ENCODE data around the gene GNB1. TPM values are rescaled to one million over a fixed set of nuclear protein-coding genes. Genes with fewer than 3 reads are reported as not detected.

Gene GNB1
- total and polyA plus RNA-seq, 2 of the 4 experiments (the other 2 are of a cell fraction), result 73.5 to 371 TPM

DNA sequence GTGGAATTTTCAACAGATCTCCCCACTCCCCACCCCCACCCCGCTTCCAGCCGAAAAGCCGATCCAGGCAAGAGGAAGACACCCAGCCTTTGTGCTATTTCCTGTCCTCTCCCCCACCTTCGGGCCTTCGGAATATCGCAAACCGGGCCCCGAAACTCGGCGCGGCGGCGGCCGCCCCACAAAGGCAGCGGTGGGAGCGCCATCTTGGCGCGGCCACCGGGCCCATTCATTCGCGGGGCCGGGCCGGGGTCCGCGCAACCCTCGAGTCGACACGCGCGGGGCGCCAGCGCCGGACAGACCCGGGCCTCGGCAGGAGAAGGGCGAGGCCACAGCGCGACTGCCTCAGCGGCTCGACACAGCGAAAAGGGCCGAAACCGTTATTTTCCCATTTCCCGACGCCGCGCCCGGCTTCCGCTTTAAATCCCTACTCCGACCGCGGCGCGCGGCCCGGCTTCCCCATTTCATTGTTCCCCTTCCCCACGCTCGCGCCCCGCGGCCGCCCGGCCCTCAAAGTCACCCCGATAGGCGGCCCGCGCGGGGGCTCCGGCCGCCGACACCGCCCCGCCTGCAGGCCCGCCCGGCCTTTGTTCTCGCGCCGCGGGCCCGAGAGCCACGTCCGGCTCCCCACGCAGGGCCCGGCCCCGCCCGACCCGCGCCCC, 911 bp downstream of the GNB1 start:
- H2BK5ac ChIP-seq (ENCODE audit: low read depth, low read length, poor library complexity, severe bottlenecking), result peak overlapping the region; percentile 80
- H2AK9ac ChIP-seq (replicated peaks; ENCODE audit: low read depth, low read length, poor library complexity), result peak overlapping the region; percentile 98
- peak overlapping the region; percentile 99 for H2AK5ac ChIP-seq (ENCODE audit: low read depth, low read length)
- peak overlapping the region; percentile 85 for H2AFZ ChIP-seq (replicated peaks; ENCODE audit: low read length, poor library complexity)
- H4K5ac ChIP-seq (ENCODE audit: low read depth, low read length), result peak overlapping the region; percentile 18; the same call in 1 of the 2 replicates
- peak overlapping the region; percentile 90; the same call in 1 of the 2 replicates for H3K4me2 ChIP-seq (ENCODE audit: low read depth, low read length)
- H2BK120ac ChIP-seq (ENCODE audit: low read depth, low read length), result no peak overlapping the region
- peaks cover 51% of the 10 kb centered on the region for H4K20me1 ChIP-seq (ENCODE audit: insufficient read depth, low read length)
- no peaks in the 10 kb centered on the region for H3K9me3 ChIP-seq (ENCODE audit: control insufficient read depth, insufficient read depth, low read length)
- in situ Hi-C loops (cut with MboI; ENCODE audit: low sequenced_read_pairs) (loop anchor here (10.0 kb wide), 1 partner anchor 95 kb away; no protein-coding TSS in a partner anchor), intact Hi-C loops (cut with micrococcal nuclease) (loop anchor here (5.0 kb wide), 2 partner anchors 63 to 103 kb away; no protein-coding TSS in a partner anchor), dilution Hi-C loops (cut with HindIII; ENCODE audit: low sequenced_read_pairs, unreplicated experiment) (loop anchor here (10.0 kb wide), 1 partner anchor 65 kb away; no protein-coding TSS in a partner anchor)
- H4K8ac ChIP-seq (ENCODE audit: low read depth in 2 of 2, low read length in 2 of 2), result peak overlapping the region; percentile 82 to 94; a peak in 3 of 4 replicates
- peak; percentile 37 for DNase-seq
- peak overlapping the region; percentile 76 for H3K23ac ChIP-seq (ENCODE audit: low read depth, low read length)
- H2BK15ac ChIP-seq (ENCODE audit: low read depth, low read length), result no peak overlapping the region
- H3K79me1 ChIP-seq (ENCODE audit: low read depth in 1 of 2, low read length in 2 of 2), result peaks cover 13 to 21% of the 10 kb centered on the region in 2 experiments
- no peak overlapping the region for H2BK20ac ChIP-seq (ENCODE audit: low read depth, low read length)
- H3K27ac ChIP-seq (ENCODE audit: insufficient read depth, low read length), result peak overlapping the region; percentile 84
- peak overlapping the region; percentile 76 for H3K56ac ChIP-seq (ENCODE audit: extremely low read depth, insufficient read depth, low read length)
- no peak overlapping the region; the same call in 1 of the 2 replicates for H3K18ac ChIP-seq (ENCODE audit: low read depth, low read length)
- peak; percentile 27 for ATAC-seq (ENCODE audit: low read depth)
- peak overlapping the region; percentile 87 for H3K14ac ChIP-seq (replicated peaks; ENCODE audit: low read depth, low read length)
- H3K4me3 ChIP-seq (ENCODE audit: insufficient read depth, low read depth, low read length), result peak overlapping the region; percentile 87
- peak overlapping the region; percentile 90 for H3K4ac ChIP-seq (ENCODE audit: low read depth, low read length)
- CTCF ChIA-PET, result no interaction called here
- peak overlapping the region; percentile 77; the same call in 1 of the 2 replicates for H4K91ac ChIP-seq (ENCODE audit: insufficient read depth, low read depth, low read length)
- H3K27me3 ChIP-seq (ENCODE audit: control insufficient read depth, insufficient read depth, low read length), result no peaks in the 10 kb centered on the region
- peak overlapping the region; percentile 91 for H3K9ac ChIP-seq (ENCODE audit: low read depth, low read length)
- POLR2A ChIA-PET (ENCODE audit: unreplicated experiment), result interaction anchor here (0.7 kb wide), 1 partner anchor 82 kb away, joined by 8 read pairs; no protein-coding TSS in a partner anchor
- no peaks in the 10 kb centered on the region for H3K36me3 ChIP-seq (ENCODE audit: control insufficient read depth, insufficient read depth, low read length)
- no peaks in the 10 kb centered on the region; the same call in 1 of the 2 replicates for H3K9me1 ChIP-seq (ENCODE audit: insufficient read depth, low read length)
- peaks cover 11% of the 10 kb centered on the region for H3K4me1 ChIP-seq (ENCODE audit: control insufficient read depth, insufficient read depth, low read length)
- BruUV-seq (replicated peaks), result no TSS peak
- TF ChIP-seq POLR2A (IDR thresholded peaks at IDR 0.05; ENCODE audit: low read depth, low read length) (peak; percentile 64; the same call in 1 of the 2 replicates), CHD1 (IDR thresholded peaks at IDR 0.05; ENCODE audit: low read depth, low read length) (no peak)
- TF ChIP-seq, protein P1, sequence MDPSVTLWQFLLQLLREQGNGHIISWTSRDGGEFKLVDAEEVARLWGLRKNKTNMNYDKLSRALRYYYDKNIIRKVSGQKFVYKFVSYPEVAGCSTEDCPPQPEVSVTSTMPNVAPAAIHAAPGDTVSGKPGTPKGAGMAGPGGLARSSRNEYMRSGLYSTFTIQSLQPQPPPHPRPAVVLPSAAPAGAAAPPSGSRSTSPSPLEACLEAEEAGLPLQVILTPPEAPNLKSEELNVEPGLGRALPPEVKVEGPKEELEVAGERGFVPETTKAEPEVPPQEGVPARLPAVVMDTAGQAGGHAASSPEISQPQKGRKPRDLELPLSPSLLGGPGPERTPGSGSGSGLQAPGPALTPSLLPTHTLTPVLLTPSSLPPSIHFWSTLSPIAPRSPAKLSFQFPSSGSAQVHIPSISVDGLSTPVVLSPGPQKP (IDR thresholded peaks at IDR 0.05; ENCODE audit: borderline replicate concordance, low read depth, low read length), result no peak
- WGBS, 2 experiments (ENCODE audit: extremely low coverage in 2 of 2, insufficient read length in 1 of 2), result 0% methylated on average over 42 of the region's 88 CpGs; no CpG with 5 or more reads in 1 of the 2 experiments

Measured in IMR-90 (cell line).